Activated T-helper 1 cell treated with anti-CD3 and anti-CD28 coated beads, Interleukin-2, amount 50 U/mL, for 16 hours (primary cell): ENCODE results near the gene KLHDC3.

Source experiments
- DNase-seq, 2 donors: peaks; one replicate each; pipeline ENCODE4 v3.0.0-alpha.2; 2020; ENCODE audit warnings: low read depth in 1 of 2, low spot score in 1 of 2

The KLHDC3 gene

DNA sequence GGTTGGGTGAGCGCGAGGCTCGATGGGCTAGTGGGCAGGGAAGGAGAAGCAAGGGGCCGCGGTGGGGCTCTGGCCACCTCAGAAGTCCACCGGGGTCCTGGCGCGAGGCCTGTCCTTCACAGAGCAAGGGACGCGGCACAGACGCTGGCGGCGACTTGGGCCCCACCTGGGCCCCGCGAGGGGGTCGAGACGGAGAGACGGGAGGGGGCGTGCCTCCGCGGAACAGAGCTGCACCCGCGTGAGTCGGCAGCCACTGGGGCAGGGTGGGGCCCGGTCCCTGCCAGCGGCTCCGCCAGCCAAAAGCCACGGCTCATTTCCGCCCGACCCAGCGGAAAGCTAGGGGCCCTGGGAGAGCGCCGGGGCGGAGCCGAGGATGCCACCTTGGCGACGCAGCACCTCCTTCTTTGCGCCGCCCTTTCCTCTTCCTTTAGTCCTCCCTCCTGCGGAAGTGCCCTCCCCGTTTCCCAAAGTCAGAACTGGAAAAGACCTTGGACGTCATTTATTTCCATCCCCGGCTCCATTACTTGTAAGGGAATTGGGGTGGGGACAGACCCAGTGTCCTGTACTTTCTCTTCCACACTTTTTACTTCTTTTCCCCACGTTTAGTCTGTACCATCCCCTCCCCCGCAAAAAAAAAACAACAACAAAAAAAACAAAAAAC, 39.6 kb downstream of the KLHDC3 start, which contains the start of gene CUL7:
Gene CUL7 (minus strand): TSS at position 307 of the 661 bp plus-strand sequence. CDS start 1,063 bp downstream, outside the sequence.
- DNase-seq: peak; percentile 82 to 85

DNA sequence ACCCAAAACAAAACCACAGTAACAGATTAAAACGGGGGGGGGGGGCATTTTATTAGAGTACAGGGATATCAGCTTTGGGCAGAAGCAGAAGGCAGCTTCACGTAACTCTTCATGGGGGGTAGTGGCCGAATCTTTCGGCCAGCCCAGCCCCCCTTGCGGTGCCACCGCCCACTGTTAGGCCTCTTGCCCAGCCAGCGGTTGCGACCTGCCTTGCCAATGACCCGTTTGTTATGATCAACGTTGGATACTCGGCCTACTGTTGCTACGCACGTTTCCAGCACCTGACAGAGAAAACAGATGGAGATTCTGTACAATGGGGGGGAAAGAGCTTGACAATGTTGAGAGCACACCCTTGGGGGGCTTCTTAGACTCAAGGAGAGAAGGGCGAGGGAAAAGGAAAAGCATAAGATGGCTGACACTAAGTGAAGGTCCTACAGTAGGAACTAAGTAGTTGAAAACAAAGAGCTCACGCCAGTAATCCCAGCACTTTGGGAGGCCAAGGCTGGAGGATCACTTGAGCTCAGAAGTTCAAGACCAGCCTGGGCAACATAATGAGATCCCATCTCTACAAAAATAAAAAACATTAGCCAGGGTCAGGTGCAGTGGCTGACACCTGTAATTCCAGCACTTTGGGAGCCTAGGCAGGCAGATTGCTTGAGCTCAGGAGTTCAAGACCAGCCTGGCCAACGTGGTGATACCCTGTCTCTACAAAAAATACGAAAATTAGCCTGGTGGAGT, 40.3 kb downstream of the KLHDC3 start:
- no peak for DNase-seq

DNA sequence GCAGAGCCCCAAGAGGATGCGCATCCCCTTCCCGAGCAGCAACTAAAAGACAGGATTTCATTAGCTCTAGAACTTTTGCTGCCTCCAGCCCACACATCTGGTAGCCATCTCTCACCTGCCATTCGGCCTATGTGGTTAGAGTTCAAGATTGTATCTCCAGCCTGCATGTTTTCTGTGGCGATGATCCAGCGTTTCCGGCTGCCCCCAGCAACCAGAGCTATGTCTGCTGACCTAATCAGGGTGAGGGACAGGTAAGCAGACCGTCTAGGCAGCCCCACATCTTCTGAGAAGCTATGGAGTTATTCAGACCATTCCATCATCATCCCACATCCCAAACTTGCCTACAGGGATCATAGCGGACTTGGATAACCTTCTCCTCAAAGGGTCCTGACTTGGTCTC, 41.9 kb downstream of the KLHDC3 start:
- no peak for DNase-seq

DNA sequence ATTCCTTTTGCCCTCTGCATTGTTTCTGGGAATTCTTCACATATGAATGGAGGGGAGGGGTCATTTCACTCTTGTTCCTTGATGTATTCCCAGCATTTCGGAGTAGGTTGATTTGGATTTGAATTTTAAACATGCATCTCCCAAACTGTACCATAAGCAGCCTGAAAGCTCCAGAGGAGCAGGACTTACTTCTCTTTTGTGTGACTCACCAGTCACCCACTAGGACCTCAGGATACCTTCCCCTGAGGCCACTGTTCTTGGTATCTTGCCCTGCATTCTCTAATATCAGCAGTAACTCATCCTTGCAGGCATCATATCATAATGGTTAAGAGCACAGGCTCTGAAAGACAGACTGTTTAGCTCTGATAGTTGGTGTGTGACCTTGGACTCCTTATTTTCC, 44.5 kb downstream of the KLHDC3 start:
- DNase-seq: no peak

DNA sequence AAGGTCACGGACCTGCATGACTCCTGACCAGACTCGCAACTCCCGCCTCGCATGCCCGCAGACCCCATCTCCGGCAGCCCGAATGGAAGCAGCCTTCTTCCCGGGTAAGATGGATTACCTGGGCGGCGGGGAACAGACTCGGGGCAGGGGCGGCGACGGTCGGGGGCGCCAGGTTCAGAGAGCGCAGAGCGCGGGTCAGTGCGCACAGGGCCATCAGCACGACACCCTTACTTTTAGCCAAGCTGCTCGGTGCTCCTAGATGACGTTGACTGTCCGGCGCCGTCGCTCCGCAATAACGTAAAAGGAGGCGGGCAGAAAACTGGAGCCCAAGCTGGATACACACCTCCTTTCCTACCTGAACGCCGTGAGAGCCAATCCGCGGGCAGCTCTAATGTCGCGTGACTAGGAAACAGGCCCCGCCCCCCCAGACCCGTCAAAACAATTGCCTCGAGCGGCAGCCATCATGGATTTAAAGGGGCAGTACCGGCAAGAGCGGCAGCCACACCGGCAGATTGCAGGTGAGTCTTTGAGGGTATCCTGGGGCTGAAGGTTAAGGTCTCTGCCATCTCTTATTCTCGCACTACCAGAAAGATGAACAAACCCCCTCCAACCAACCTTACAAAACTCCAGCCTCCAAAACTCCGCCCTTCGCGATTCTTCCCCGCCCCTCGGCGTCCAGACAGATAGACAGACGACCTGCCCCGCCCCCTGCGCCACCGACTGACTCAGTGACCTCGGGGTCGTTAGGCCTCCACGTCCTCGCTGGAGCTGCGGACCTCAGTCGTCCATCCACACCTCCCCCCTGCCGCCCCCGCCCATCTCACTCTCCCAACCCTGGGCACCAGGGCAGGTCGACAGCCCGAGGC, 45.4 kb downstream of the KLHDC3 start, which contains the start of the genes KLC4 and MRPL2:
Gene KLC4 (plus strand): TSS at position 464 of the 866 bp plus-strand sequence. CDS start 1,705 bp downstream, outside the sequence.
Gene MRPL2 (minus strand): TSS at position 267 of the 866 bp plus-strand sequence. CDS start 53 bp downstream, at position 214.
- DNase-seq: peak; percentile 94 to 97

DNA sequence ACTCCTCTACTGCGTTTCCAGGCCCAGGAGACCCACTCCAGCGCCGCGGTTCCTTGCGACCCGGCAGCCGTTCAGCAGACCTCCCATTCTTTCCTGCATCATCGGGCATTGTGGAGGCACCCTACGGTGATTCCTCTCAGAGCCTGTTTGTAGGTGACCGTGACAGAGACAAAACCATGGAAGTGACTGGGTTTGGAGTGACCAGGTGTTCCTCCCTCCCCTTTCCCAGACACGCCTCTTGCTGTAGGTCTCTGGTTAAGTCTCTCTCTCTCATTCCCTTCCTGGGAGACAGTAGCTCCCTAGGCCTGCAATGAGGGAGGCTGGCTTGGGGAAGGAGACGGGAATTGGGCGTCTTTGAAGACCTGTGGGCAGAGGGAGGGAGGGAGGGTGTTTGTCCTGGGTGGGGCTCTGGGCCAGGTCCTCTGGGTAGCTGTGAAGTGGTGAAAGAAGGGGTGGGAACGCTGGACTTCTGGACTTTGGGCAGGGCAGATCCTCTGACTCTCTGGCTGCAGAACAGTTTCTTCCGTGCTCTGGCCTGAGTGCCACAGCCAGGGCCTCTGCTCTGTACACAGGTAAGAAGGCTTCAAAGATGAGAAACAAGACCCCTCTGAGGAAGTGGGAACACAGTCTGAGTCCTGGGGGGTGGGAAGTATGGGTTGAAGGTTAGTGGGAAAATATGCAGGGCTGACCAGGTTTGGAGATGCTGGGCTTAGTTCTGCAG, 46.1 kb downstream of the KLHDC3 start:
- DNase-seq: no peak

DNA sequence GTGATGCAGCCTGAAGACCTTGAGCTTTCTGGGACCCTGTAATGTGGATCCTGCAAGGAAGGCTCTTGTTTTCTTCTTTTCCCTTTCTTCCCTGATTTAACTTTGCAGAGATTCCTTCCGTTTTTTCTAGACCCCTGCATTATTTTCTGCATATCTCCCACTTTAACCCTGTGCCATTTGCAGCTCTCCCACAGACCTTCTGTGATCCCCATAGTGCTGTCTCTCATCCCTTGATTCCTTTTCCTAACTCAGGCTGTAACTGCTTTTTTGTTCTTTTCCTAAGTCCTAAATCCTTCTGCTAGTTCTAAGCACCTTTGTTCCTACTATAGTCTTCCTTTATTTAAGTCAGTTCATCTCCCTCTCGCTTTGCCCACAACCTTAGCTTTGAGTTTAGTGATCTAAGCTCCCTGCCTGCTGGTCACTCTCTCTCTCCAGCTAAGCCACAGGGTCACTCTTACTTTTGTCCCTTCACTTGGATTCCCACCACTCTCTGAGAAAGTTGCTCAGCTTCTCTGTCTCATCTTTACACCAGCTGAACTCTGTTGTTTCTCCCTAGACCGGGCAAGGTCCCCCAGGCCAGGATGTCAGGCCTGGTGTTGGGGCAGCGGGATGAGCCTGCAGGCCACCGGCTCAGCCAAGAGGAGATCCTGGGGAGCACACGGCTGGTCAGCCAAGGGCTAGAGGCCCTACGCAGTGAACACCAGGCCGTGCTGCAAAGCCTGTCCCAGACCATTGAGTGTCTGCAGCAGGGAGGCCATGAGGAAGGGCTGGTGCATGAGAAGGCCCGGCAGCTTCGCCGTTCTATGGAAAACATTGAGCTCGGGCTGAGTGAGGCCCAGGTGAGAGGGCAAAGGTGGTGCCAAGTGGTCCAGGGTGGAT, 46.9 kb downstream of the KLHDC3 start:
- DNase-seq: no peak

DNA sequence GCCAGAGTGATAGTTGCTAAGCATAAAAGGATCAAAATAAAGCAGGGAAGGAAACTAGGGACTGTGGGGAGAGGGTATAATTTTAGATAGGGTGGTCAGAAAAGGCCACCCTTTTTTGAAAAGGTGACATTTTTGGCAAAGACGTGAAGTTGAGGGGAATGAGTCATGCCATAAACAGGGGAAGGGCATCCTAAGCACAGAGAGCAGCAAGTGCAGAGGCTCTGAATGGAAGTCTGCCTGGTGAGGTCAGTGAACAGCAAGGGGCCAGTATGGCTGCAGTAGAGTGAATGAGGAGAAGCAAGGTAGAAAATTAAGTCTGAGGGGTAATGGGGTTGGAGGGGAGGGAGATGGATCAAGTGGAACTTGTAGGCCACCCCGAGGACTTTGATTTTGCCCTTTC, 47.8 kb downstream of the KLHDC3 start:
- DNase-seq: no peak

DNA sequence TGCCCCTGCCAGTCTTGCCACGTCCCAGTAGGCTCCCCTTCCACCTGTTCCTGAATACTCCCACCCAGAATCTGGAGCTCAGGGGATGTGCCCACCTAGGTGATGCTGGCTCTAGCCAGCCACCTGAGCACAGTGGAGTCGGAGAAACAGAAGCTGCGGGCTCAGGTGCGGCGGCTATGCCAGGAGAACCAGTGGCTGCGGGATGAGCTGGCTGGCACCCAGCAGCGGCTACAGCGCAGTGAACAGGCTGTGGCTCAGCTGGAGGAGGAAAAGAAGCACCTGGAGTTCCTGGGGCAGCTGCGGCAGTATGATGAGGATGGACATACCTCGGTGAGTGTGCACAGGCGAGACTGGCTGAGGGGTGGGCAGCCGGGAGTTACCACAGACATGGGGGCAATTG, 48.8 kb downstream of the KLHDC3 start:
- DNase-seq: no peak

DNA sequence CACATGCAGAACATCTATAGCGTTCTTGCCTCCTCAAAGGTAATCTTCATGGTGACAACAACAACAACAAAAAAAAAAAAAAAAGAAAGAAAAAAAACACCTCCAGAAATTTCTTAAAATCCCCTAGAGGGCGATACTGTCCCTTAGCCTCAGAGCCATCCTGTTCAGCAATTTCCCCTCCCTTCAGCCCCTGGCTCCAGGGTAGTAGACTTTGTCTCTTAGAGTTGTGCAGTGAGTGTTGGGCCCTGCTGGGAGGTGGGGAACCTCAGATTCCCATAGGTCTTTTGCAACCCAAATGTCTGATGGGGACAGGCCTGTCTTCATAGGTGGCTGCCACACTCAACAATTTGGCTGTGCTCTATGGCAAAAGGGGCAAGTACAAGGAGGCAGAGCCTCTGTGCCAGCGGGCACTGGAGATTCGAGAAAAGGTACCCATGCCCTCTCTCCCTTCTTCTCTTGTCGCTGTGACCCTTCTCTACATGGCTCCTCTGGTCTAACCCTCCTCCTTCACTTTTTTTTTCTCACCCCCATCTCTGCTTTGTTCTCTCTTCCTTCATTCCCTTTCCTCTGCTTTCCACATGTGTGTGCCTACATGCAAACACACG, 56.1 kb downstream of the KLHDC3 start:
- no peak for DNase-seq
